ENCODE results near the gene LINC01488. TPM values are rescaled to one million over a fixed set of nuclear protein-coding genes. Genes with fewer than 3 reads are reported as not detected.

The LINC01488 gene
- total RNA-seq, 2 donors from 2014 or later: not detected

DNA sequence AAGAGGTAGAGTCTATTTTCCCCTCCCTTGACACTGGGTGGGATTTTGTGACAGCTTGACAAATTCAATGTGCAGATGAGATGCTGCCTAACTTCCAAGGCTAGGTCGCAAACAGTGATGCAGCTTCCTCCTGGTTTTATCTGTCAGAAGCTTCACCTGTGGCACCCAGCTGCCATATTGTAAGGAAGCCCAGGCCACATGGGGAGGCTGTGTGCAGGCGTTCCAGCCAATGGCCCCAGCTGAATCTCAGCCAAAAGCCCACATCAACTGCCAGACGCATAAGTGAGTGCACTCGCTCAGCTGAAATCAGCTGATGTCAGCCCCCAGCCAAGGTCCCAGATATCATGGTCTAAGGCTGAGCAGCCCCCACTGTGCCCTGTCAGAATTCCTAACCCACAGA lies 24.8 kb upstream of the LINC01488 start:
- ATAC-seq (no peak), DNase-seq (ENCODE audit: low spot score in 2 of 2) (no peak)
- Mint-ChIP-seq H3K27ac (no peak overlapping the region), H3K36me3 (peaks cover 16 to 29% of the 10 kb centered on the region in 2 donors), H3K9me3 (peaks cover 17 to 35% of the 10 kb centered on the region in 2 donors)

DNA sequence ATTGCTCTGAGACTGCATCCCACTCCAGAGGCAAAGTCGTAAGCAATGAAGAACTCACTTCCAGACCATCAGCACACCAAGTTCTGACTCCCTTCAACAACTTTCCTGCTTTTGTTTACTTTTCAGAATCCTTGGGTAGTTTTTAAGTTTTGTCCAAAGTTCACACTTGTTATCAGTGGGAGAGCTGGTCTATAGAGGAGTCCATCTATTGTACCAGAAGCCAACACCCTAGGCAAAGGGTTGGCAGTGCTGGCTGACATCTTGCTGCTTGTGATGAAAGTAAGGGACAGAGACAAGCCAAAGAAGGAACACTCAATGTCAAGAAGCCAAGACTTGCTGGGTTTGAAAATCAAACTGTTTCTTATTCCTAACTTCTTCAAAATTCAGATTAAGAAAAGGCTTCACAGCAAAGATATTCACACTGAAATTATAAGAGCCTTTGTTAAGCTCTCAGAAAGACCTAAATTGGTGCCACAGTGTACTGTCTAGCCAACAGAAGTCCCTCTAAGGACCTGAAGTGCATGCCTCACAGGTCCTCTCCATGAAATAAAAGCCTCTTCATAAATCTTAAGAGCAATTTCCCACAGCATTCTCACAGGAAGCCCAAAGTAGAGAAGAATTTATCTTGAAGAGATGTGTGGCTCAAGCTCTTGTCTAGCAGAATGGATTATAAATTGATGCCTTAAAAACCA lies 21.5 kb upstream of the LINC01488 start:
- Mint-ChIP-seq H3K27ac (no peak overlapping the region), H3K9me3 (peaks cover 17 to 35% of the 10 kb centered on the region in 2 donors), H3K36me3 (peaks cover 16 to 29% of the 10 kb centered on the region in 2 donors)
- DNase-seq (ENCODE audit: low spot score in 2 of 2): no peak
- ATAC-seq: no peak

GRCh38 chr11:69460540-69461257 lies 20.8 kb upstream of the LINC01488 start:
- ATAC-seq (no peak), DNase-seq (ENCODE audit: low spot score in 2 of 2) (no peak)
- Mint-ChIP-seq H3K9me3 (peaks cover 17 to 35% of the 10 kb centered on the region in 2 donors), H3K36me3 (peaks cover 16 to 29% of the 10 kb centered on the region in 2 donors), H3K27ac (no peak overlapping the region)

- ATAC-seq: no peak
- Mint-ChIP-seq H3K9me3 (peaks cover 17 to 33% of the 10 kb centered on the region in 2 donors), H3K36me3 (peaks cover 16 to 29% of the 10 kb centered on the region in 2 donors), H3K27ac (no peak overlapping the region)
- no peak for DNase-seq (ENCODE audit: low spot score in 2 of 2)
Measured at GRCh38 chr11:69461272-69461962, 20.0 kb upstream of the LINC01488 start.

DNA sequence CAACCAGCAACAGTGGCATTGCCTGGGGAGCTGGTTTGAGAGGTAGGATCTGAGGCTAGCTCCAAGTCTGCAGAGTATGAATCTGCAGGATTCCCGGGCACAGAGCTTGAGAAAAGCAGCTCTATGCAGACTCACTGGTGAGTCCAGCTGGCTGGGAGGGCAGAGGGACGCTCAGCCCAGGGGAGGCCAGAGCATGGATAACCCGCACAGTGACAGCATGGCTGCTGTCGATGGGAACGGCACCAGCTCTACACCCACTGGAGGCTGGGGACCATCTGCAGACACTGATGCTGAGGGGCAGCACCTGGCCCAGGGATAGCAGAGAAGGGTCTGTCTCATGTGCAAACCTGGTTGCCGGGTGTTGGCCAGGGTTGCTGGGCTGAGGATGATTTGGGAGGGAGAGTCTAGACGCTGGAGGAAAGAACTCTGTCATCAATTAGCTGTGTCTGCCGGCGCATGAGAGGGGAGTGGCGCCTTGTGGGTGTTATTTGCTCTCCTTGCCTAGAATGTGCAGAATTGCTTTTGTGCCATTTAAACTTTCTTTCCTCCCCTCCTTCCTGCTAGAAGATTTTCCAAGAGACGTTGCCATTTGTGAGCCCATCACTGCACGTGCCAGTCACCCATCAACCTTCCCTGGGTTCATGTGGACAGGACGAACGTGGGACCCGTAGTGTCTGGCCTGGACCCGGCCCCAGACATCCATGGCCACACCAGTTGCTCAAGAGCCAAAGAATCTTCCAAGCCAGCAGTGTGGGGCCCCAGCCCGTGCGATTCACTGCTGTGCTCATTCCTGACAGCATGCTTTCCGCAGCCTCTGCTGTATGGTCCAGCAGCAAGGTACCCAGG lies 19.1 kb upstream of the LINC01488 start:
- Mint-ChIP-seq H3K9me3 (peaks cover 13 to 25% of the 10 kb centered on the region in 2 donors), H3K36me3 (peaks cover 16 to 22% of the 10 kb centered on the region in 2 donors), H3K27ac (no peak overlapping the region)
- ATAC-seq (no peak), DNase-seq (ENCODE audit: low spot score in 2 of 2) (no peak)

DNA sequence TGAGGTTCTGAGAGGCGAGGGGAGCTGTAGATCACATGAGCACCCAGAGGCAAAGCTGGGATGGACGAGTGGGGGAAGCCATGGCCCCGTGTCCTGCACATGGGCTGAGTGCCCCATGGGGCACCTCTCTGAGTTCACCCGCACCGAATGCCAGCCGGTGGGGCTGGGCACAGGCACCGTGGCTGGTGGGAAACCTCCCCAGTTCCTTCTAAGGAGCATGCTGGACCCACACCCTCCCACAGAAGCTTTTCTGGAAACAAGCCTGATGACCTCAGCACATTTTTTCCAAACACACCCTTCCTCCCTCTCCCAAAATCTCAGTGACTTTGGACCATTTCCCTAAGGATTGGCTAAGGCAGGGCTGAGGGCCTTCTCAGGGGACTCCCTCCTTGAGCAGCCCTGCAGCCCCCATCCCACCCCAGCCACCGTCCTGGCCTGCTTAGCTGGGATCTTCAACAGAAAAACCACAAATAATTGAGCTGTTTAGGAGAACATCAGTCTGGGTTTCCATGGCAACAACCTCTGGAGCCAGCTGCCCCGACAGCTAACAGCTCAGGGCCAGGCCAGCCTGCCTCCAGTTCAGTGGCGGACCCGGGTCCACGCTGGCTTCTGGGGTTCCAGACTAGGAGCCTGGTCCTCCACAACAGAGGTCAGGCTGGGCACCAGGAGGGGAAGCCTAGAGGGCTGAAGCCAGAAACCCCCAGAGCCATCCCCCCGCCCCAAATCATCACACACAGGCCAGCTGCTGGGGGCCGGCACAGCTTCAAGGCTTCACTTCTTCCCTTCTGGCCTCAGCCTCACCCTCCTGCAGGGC lies 18.1 kb upstream of the LINC01488 start:
- ATAC-seq (no peak), DNase-seq (ENCODE audit: low spot score in 2 of 2) (no peak)
- H3K9me3 Mint-ChIP-seq: peaks cover 9 to 19% of the 10 kb centered on the region in 2 donors
- H3K36me3 Mint-ChIP-seq: peaks cover 16% of the 10 kb centered on the region in 2 donors
- H3K27ac Mint-ChIP-seq: no peak overlapping the region

DNA sequence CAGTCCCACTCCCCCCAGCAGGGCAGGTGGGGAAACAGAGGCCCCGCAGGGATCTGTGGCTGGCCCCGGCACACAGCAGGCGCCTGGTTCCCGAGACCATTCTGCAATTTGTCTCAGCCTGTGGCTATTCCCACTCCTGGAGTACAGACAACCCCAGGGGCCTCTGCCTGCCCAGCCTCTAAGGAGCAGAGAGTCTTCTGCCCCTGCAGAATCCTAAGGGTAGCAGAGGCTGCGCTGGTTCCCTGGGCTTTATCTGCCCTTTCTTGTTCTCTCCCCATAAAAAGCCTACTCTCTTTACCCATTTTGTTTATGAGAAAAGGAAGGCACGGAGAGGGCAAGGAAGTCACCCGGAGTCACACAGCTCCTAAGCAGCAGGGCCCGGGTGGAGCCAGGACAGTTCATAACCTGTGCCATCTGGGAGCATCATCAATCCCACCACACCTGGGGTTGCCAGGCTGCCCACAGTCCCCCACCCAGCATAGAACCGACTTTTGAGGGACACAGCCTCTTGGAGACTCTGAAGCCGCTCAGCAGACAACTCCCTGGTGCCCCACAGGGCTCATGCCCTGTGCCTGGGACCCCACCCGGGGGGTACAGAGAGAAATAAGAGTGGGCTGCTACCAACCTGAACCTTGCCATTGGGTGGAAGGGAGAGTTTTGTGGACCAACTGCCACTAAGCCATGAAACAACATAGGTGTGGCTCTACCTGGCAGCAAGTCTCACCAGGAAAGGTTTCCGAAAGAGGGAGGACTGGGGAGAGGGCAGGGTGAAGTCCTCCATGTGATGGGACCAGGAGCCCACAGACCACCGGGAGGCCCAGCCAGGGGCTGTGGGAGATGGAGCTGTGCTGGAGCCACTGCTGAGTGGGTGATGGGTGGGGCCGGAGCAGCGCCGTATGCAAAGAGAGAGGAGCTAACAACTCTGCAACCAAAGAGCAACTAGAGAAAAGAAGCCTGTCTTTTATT lies 17.2 kb upstream of the LINC01488 start:
- no peak for ATAC-seq
- Mint-ChIP-seq H3K36me3 (peaks cover 16% of the 10 kb centered on the region in 2 donors), H3K27ac (no peak overlapping the region), H3K9me3 (peaks cover 9 to 15% of the 10 kb centered on the region in 2 donors)
- no peak for DNase-seq (ENCODE audit: low spot score in 2 of 2)

DNA sequence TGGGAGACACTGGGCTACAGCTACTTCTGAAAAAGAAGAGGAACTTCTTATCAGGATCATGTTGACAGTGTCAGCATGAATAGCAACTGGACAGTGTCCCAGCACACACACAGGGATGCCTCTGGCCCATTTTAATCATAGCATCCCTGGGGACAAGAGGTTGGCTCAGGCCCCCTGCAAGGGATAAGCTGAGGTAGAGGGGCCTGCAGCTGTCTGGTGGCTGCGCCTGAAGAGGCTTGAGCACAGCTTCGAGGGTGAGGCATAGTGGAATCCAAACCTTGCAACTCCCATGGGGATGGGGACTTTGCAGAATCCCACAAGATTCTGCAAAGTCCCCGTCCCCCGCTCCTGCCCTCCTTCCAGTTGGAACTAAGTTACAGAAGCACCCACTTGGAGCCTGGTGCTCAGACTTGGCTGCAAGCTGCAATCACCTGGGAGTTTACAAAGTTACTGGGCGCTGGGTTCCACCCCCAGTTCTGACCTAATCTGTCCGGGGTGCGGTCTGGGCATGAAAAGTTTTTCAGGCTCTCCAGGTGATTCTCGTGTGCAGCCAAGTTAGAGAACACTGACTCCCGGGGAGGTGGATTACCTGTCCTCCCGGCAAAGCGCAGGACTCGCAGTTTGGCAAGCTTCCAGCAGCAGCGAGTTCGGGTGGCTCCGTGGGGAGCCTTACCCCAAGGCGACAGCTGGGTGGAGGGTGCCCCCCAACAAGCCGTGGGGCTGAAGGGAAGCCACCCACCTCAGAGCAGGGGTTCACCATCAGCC lies 16.0 kb upstream of the LINC01488 start:
- DNase-seq (ENCODE audit: low spot score in 2 of 2) (no peak), ATAC-seq (no peak)
- Mint-ChIP-seq H3K9me3 (peaks cover 5 to 10% of the 10 kb centered on the region in 2 donors), H3K27ac (no peak overlapping the region), H3K36me3 (peaks cover 11% of the 10 kb centered on the region in 2 donors)

- Mint-ChIP-seq H3K36me3 (peaks cover 5% of the 10 kb centered on the region in 2 donors), H3K27ac (no peak overlapping the region), H3K9me3 (peaks cover 4% of the 10 kb centered on the region in 2 donors)
- DNase-seq (ENCODE audit: low spot score in 2 of 2) (no peak), ATAC-seq (no peak)
Measured at GRCh38 chr11:69466039-69466438, 15.4 kb upstream of the LINC01488 start.

DNA sequence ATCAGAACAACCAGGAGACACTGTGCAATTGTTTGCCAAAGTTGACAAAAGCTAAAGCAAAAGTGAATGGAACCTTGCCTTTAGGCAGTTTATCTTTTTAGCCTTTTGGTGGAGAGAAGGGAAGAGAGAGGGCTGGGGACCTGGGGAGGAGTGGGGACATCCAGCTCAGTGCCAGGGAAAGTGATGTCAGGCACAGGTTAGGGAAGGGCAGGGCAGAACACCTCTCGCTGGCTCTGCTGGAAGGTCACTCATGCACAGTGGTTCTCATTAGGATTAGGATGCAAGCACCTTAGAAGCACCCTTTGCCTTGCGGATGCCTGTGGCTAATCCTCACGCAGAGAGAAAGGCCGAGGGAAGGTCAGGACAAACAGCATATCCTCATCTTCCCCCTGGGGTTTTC lies 14.3 kb upstream of the LINC01488 start:
- H3K27ac Mint-ChIP-seq: no peak overlapping the region

DNA sequence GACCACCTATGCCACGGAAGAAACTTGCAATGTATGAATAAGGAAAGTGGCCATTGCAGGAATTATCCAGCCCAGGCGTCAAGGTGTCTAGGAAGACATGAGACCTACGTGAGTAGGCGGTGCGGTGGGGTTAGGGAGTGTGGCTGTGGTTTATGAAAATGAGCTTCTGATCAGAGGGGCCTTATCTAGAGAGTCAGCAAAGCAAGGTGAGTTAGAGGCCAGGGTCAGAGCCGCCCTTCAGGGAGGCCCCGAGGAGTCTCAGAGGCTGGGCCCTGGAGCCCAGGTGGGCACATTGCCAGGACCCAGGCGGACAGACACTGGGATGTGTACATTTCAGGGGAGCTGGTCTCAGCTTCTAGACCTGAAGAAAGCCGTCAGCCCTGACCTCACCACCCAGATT lies 13.8 kb upstream of the LINC01488 start:
- DNase-seq (ENCODE audit: low spot score in 2 of 2) (no peak), ATAC-seq (no peak)
- Mint-ChIP-seq H3K27ac (no peak overlapping the region), H3K36me3 (no peaks in the 10 kb centered on the region), H3K9me3 (no peaks in the 10 kb centered on the region)

More for the DNA sequence above, 14.3 kb upstream of the LINC01488 start:
- DNase-seq (ENCODE audit: low spot score in 2 of 2) (no peak), ATAC-seq (no peak)
- Mint-ChIP-seq H3K9me3 (no peaks in the 10 kb centered on the region), H3K36me3 (no peaks in the 10 kb centered on the region)

DNA sequence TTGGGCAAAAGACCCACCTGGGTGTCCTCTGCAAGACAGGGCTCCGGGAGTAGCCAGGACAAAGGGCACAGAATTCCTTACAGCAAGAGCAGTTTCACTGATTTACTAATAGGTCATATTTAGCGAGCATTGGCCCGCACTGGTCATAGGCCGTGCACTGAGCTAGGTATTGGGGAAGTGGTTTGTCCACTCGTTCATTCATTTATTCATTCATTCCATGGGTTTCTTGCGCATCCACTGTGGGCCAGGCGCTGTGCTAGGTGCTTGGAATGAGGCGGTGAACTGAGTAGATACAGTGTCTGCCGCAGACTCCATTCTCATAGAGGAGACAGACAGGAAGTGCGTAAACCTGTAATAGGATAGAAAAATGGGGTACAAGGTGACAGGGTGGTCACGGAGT lies 13.2 kb upstream of the LINC01488 start:
- Mint-ChIP-seq H3K36me3 (peaks cover 2 to 3% of the 10 kb centered on the region in 2 donors), H3K27ac (no peak overlapping the region), H3K9me3 (no peaks in the 10 kb centered on the region)
- no peak for ATAC-seq
- DNase-seq (ENCODE audit: low spot score in 2 of 2): no peak

DNA sequence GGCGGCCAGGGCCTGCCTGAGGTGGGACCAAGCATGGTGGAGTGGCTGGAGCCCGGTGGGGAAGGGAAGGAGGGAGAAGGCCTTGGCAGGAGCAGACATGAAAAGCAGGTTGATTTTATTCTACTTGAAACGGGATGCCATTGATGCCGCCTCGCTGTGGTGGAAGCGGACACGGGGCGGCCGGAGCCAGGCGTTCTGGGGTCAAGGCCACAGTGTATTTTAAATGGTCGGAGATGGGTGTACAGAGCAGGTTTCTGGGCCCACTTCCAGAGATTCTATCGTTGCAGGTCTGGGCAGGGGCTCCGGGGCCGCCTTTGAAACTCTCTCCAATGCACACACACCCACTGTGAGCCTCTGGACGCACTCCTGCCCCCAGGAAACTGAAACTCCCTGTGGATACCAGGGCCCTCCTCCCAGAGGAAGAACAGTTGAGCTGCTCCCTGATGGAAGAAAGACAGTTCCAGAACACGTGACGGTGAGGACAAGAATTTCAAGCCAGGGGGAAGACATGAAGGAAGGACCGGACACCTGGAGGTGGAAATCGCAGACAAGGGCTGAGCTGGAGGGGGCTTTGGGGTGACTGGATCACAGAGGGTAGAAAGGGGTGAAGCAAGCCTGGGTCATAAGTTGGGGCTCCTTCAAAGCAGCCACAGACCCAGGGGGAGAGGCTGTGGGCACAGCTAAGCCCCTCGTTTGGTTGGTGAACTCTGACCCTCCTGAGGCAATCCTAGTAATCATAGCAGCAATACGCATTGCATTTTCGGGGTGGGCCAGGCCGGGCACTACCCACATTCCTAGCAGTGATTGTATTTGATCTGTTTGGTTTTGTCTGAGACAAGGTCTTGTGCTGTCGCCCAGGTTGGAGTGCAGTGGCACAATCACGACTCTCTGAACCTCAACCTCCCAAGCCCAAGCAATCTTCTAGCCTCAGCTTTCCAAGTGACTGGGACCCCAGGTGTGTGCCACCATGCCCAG lies 12.3 kb upstream of the LINC01488 start:
- peaks cover 8 to 10% of the 10 kb centered on the region in 2 donors for H3K36me3 Mint-ChIP-seq
- DNase-seq (ENCODE audit: low spot score in 2 of 2) (no peak), ATAC-seq (no peak)
- H3K9me3 Mint-ChIP-seq: no peaks in the 10 kb centered on the region
- H3K27ac Mint-ChIP-seq: no peak overlapping the region

Measured in activated naive CD4-positive, alpha-beta T cell treated with anti-CD3 and anti-CD28 coated beads, Interleukin-2, amount 50 U/mL, for 72 hours (primary cell).